Ramos (cell line): ENCODE data around the gene SHISA6.

ENCODE experiments used
- in situ Hi-C: fragments of 300-500 bp; cut with MboI; formaldehyde crosslinking; loops from one replicate; pipeline ENCODE4 v1.14.3; 2022; ENCODE audit warnings: low sequenced_read_pairs; ENCODE audit not compliant: unreplicated experiment

SHISA6 gene

GRCh38 chr17:11334493-11334892 lies 93.5 kb downstream of the SHISA6 start:
- in situ Hi-C loops: no loop called here

GRCh38 chr17:11336290-11336689 lies 95.3 kb downstream of the SHISA6 start:
- in situ Hi-C loops: no loop called here

DNA sequence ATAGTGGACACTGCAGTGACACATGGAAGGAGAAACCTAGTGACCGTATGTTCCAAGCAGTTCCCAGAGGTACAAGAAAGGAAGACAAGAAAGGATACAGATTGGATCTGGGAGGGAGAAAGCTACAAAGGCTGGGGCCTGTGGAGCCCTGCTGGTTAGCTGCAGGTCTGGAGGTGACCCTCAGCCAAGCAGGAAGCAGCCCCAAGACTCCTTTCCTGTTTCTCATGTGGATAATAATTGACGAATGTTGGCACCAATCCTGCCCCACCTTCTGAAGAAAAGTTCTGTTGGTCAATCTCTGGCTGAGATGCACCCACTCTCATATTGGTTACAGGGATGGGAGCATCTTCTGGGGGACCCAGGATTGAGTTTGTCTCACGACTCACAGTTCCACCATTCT lies 99.8 kb downstream of the SHISA6 start:
- in situ Hi-C loops: no loop called here

DNA sequence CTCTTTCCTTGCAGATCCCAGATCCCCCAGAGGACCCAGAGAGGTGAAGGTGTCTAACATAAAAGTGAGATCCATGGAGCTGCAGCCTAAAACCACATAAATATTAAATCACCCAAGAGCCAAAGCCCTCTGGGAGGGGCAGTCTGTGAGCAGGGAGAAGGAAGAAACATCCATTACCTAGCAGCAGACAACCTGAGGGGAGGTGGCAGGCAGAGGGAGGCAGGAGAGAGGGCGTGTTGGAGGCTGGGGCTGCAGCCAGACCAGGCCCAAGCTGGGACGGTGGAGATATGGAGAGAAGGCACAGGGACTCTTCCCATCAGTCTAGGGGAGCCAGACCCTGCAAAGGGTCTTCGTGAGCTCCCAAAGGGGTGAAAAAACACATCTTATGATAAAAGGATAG lies 101.1 kb downstream of the SHISA6 start:
- in situ Hi-C loops: no loop called here

DNA sequence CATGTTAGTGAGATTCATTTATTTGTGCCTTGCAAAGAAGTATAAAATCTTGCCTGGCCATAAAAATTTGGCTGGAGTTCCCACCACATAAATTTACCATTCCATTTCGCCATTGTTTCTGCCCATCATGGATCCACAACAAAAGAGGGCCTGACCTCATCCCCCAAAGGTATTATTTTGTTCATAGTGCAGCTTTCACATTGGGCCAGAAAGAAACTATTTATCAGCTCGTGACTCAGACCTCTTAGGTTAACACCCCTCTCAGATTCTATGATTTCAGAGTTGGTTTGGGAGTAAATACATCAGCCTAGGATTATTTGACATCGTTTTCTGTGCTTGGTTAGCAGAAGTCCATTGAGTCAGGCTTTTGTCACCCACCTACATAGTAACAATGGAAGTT lies 108.1 kb downstream of the SHISA6 start:
- in situ Hi-C loops: no loop called here

DNA sequence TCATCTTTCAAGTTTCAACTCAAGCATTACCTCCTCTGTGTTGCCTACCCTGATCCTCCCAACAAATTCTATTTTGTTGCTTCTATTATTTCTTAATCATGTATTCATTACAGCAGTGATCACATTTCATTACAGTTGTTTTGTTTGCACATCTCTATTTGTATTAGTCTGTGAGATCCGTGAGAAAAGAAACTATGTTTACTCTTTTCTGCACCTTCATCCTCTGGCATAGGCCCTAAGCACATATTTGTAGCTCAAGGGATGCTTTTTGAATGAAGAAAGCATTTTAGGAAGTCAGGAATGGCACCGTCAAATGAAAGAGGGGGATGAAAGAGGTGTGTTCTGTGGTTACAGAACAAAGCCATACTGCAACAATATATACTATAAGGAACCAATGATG lies 110.5 kb downstream of the SHISA6 start:
- in situ Hi-C loops: no loop called here

DNA sequence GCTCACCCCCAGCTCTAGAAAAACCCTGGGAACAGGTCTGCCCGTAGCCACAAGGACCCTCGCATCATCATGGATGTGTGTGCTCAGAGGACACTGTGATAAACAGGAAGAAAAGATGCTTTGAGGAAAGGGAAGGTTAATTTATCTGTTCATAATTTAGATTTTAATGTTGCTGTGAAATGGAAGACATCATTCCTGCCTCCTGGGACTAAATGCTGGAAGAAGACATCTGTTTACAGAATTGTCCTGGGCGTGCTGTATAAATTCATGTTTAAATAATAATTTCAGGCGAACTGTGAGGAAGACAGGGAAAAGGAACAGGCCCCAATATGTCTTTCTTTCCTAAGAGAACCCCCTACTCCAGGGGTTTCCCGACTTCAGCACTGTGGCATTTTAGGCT lies 112.6 kb downstream of the SHISA6 start:
- in situ Hi-C loops: no loop called here

DNA sequence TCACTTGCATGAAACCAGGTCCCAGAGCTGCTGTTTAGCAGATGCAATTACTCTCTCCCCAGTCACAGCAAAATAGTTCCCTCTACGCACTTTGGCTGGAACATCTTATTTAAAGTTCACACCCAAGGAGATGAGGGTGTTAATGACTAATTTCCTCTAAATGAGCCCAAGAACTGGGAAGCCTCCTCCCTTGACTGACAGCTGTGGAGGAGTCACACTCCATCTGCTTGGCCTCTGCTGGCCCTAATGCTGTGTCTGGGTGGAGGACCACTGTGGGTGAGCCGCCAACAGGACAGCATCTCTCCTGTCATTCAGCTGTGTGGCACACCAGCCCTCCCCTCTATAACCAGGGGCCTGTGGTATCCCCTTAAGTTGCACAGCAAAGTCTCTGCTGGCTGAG lies 115.4 kb downstream of the SHISA6 start:
- in situ Hi-C loops: no loop called here

GRCh38 chr17:11363565-11364117 lies 122.6 kb downstream of the SHISA6 start:
- in situ Hi-C loops: no loop called here

DNA sequence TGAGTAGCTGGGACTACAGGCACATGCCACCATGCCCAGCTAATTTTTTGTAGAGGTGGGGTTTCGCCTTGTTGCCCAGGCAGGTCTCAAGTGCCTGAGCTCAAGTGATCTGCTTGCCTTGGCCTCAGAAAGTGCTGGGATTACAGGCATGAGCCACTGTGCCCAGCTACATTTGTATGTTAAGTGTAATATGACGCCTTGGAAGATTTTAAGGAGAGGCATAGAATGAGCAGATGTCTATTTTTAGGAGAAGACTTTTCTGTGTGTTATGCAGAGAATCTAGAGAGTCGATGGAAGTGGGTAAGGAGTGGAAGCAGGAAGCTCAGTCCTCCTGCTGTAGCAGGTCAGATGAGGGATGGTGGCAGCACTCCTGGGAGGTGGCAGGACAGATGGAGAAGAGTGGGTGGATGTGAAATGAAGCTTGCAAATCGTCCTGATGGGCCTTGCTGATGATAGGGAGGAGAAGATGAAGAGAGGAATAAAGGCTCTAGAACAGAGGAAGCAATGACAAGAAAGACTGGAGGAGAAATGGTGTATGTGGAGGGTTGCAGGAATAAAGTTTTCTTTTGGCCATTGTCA lies 125.3 kb downstream of the SHISA6 start:
- in situ Hi-C loops: no loop called here

GRCh38 chr17:11369575-11369974 lies 128.6 kb downstream of the SHISA6 start:
- in situ Hi-C loops: no loop called here

- in situ Hi-C loops: no loop called here
Measured at GRCh38 chr17:11372692-11373091, 131.7 kb downstream of the SHISA6 start.

GRCh38 chr17:11378506-11378905 lies 137.5 kb downstream of the SHISA6 start:
- in situ Hi-C loops: no loop called here

DNA sequence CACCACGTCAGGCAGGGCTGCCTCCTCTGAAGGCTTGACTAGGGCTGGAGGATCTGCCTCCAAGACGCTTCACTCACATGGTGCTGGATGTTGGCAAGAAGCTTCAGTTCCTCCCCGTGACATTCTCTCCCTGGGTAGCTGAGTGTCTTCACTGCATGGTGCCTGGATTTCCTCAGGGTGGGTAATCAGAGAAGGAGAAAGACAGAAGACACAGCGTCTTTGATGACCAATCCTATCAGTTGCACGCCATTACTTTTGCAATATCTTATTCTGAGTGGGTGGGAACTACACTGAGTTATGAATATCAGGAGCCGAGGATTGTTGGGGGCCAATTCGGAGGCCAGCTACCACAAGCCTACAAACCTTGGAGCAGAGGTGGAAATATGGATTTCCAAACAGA lies 139.7 kb downstream of the SHISA6 start:
- in situ Hi-C loops: no loop called here

DNA sequence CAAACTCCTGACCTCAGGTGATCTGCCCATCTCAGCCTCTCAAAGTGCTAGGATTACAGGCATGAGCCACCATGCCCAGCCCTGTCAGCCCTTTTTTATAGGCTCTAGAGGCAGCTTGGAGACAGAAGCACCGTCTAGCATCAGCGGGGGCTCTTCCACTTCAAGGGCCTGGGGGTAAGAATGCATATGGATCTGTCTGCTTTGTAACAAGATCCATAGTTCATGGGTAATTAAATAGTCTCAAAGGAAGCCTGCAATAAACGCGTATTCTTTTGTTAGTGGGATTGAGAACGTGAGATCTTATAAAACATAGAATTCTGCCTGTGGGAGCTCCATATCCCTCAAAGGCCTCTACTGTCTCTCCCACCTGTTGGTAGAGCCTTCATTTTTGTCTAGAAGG lies 142.1 kb downstream of the SHISA6 start:
- in situ Hi-C loops: no loop called here

GRCh38 chr17:11384131-11384530 lies 143.1 kb downstream of the SHISA6 start:
- in situ Hi-C loops: no loop called here

GRCh38 chr17:11387610-11388009 lies 146.6 kb downstream of the SHISA6 start:
- in situ Hi-C loops: no loop called here

DNA sequence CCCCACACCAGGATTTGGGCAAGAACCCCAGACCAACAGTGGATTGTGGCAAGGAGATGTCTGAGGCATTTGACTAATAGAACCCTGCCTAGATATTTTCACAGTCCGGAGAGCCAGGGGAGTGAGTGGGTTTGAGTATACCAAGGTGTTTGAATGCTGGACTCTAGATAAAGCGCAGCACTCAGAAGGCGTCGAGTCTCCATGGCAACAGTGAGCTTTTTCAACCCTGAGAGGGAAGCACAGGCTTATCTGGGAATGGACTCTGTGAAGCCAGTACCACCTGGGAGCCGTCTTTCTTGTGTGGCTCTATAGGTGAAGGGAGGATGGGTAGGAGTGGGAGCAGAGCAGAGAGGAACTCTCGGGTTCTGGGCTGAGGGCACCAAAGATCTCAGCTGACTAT lies 147.0 kb downstream of the SHISA6 start:
- in situ Hi-C loops: no loop called here

DNA sequence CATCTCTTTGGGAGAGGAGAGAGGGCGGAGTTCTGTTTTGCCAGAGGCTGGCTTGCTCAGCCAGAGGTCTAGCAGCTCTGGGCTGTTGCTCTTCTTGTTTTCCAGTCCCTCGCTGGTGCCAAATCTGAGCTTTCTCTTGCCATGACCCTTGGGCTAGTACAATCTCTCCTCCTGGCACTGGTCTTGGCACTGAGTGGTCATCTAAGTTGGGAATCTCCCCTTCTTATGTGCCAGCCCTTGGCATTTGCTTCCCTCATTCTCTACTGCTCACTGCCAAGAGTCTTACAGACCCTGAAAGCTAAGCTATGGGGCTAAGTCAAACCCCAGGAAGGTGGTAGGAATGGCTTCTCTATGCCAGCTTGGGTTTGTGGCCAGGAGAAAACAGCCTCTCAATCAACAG lies 148.6 kb downstream of the SHISA6 start:
- in situ Hi-C loops: no loop called here

DNA sequence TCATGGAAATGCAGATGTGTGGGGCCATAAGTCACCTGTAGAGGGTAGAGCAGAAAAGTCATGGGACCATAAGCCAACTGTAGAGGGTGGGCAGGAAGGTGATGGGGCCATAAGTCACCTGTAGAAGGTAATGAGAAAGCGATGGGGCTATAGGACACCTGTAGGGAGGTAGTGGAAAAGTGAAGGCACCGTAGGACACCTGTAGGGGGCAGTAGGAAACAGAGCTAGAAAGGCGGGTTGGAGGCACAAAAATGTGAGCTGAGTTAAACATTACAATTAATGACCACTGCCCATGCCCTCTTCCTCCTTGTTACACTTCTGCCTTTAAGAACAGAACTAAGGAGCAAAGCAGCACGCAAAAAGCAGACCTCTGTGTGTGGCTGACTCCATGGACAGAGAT lies 150.1 kb downstream of the SHISA6 start:
- in situ Hi-C loops: no loop called here

GRCh38 chr17:11404431-11405276 lies 163.6 kb downstream of the SHISA6 start:
- in situ Hi-C loops: no loop called here

GRCh38 chr17:11406716-11407115 lies 165.7 kb downstream of the SHISA6 start:
- in situ Hi-C loops: no loop called here
